GM19035 (cell line): ENCODE results near the gene AGBL5.
"Not testable (repeated sequence)": the region's sequence is repeated elsewhere in the genome, so short reads cannot be mapped to it uniquely, and the experiment has no call there.

Source experiments
- ATAC-seq: cut with Tn5 transposase; IDR thresholded peaks from one replicate; pipeline ENCODE4 v1.9.1; 2021; ENCODE audit not compliant: unreplicated experiment

AGBL5 gene

DNA sequence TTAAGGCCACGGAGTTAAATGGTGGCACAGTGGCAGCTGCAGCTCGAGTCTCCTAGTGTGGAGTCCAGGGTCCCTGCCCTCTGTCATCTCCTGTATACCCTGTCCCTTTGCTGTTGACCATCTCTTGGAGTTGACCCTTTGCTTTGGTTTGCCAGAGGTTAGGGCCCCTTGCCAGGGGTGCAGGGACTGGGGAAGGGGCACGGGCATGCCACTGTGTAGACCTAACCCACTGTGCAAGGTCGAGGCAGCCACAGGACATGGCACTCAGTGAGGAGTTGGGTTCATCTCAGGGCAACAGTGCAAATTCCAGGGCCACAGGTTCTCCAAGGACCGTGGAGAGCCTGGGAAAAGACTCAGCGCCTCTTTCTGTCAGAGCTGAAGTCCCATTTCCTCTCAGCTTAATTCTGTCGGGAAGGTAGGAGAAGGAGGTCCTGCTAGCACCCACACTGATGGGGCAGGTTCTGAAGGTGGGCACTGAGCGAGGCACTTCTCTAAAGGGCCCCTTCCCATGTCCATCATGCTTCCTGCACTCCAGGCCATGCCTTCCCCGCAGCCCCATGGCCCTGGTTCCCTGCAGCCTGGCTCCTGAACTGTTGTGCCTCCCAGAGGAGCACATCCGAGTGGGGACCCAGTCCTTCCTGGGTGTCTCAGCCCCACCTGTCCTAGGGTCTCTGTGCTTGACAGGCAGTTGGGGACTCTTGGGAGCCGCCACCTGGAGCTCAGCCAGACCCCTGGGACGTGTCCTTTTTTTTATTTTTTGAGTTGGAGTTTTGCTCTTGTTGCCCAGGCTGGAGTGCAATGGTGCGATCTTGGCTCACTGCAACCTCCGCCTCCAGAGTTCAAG is 37.9 kb downstream of the AGBL5 start:
- no peak for ATAC-seq

DNA sequence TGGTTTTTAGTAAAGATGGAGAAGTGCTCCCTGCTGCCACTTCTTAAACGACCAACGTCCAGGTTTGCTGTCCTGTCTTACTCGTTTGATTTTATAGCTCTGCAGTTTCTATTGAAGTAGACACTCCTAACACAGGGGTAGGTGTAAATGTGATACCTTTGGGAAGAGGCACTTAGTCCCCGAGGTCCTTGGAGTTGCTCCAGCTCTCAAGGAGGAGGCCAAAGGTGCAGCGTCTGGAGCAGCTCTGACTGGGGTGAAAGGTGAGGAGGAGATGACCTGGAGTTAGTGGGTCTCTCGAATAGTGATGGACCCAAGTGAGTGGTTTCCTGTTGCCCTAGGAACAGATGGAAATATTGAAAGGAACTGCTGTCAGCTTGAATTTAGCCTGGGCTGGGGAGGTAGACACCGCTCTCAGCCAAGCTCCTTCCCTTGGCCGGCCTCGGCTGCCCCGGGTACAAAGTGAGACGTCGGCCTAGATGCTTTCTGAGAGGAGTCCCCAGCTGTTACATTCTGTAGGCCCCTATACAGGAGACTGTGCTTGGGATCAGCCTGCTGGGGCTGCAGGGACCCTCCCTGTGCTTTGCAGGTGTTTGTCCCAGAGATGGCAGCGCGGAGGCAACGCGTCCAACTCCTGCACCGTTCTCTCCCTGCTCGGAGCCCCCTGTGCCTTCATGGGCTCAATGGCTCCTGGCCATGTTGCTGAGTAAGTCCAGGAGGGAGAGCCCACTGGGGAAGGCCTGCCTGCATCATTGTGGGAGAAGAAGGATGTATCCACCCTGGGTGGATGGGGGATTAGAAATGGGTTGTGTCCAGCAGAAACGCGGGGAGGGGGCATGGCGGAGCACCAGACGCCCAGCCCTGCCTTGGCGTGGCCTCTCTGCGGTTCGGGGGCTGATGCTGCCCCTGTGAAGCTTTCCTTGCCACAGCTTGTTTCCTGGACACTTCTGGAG is 40.6 kb downstream of the AGBL5 start:
- no peak for ATAC-seq

DNA sequence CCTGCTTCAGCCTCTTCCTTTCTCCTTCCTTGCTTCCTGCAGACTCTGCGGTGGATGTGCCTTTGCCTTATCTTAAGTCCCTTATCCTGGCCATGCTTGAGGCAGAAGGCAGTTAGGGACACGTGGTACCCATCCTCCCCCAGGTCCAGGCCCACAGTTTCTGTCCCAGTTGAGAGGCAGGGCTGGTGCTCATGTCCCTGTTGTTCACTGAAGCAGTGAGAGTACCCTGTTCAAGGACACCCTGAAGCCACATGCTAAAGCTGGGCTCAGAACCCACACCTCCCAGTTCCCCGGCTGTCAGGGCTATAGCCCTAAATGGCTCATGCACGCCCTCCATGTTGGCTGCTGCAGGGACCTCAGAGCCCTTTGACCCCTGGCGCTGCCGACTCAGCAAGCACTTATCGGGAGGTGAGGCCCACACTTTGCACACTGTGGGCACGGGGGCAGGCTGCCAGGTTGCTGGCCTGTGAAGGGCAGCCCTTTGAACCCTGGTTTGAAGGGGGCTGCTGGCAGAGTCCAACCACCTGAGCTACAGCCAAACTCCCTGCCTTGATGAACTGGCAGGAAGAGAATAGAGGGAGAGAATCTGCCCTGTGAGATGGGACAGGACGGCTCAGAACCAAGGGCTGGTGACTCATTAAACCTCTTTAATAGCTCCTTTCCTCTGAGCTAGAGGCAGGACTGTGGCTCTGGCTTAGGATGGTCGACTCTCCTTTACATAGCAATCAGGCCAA is 41.4 kb downstream of the AGBL5 start:
- ATAC-seq = no peak

DNA sequence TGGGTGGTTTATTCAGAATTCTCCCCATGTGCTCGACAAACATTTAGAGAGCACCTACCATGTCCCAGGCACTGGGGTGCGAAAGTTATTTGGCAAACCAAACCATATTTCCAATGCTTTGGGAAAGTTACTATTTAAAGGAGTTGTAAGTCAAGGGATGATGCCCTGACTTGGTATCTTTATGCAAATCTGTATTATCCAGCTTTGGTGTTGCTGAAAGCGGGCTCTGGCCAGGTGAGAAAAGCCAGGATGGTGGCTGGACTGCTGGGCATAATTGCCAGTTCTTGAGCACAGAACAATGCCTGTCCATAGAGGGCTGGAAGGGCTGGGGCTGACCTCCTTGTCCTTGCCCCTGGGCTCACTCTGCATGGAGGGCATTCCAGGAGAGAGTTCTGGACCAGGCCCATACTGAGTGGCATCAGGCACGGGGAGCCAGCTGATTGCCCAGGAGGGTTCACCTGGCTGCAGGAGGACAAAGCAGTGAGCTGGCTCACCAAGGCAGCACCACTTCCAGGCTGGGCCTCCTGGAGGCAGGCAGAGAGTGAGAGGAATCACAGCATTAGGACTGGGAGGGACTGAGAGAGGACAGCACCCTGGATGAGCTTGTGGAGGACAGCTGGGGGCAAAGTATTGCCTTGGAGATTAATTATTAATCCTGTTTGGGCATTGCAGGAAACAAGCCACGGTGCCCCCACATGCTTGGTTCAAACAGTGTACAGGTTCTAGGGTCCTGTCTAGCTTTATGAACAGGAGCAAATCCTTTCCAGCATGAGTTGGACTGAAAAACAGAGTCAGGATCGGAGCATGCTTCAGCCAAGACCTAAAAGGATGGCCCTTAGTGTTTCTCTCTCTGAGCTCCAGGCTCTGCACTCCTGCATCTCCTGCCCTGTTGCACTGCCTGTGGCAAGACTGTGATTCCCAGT is 42.2 kb downstream of the AGBL5 start:
- ATAC-seq = no peak

DNA sequence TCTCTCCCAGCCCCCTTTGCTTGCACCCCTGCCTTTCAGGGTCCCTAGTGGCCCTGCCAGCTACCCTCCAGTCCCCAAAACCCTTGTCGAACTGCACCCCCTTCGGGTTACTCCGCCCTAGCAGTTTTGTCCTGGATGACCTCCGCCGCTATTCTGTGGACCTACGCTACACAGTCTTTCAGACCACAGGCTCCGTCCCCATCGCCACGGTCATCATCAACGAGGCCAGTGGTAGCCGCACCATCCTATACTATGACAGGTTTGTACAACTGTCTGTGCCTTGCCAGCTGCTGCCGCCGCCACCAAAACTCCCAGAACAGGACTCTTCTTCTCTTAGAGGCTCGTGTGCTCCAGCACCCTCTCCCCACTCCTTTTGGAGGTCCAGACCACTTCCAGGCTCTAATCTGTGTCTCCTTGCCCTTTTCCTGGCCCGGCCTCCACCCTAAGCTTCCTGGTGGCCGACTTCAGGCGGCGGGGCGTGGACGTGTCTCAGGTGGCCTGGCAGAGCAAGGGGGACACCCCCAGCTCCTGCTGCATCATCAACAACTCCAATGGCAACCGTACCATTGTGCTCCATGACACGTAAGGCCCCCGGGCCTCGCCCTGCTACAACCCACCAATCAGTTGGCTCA is 43.0 kb downstream of the AGBL5 start:
- no peak for ATAC-seq

DNA sequence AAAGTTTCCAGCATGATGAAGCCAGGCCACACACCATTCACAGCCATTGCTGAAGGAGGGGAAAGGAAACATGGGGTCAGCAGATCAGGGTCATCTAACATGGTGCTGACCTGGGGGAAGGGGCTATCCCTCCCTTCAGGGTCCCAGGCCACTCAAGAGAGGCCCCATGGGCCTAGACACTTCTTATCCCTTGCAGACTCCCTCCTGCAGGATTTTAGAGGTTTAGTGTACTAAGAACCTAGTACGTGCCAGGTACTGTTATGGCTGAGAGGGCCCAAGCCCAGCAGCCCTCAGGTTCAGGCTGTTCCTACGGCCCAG is 43.9 kb downstream of the AGBL5 start:
- ATAC-seq = no peak

DNA sequence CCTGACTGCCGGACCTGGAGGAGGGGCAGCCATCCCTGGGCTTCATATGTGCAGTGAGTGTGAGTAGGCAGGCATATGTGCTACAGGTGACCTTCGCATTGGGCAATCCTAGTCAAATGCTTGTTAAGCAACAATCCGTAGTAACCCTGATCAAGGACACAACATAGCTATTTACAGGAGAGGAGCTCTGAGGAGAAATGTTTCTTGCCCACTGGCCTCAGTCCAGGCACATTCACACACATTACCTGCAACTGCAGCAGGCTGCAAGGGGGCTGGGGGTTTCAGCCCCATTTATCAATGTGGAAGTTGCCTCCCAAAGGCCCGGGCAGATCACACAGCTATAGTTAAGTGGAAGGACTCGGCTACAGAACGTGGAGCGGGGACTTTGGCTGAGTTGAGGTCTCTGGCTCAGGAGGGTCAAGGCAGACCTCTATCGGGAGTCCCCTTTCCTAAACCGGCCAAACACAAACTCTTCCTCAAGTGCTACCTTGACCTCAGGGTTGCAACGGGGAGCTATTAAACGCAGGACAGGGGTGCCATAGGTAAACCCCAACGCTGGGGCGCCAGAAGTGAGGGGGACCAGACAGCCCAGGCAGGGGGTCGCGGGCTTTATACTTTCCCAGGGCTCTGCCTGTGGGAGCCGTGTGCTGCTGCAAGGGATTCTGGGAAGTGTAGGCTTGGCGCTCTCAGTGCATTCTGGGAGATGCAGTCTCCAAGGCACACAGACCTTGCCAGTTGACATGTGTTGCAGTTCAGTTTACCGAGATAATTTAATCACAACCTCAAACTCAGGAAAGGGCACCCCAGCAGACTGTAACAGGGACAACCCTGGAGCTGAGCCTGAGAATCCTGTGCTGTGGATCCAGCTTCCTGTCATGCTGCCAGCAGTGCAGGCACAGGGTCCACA is 44.5 kb downstream of the AGBL5 start:
- ATAC-seq = no peak

DNA sequence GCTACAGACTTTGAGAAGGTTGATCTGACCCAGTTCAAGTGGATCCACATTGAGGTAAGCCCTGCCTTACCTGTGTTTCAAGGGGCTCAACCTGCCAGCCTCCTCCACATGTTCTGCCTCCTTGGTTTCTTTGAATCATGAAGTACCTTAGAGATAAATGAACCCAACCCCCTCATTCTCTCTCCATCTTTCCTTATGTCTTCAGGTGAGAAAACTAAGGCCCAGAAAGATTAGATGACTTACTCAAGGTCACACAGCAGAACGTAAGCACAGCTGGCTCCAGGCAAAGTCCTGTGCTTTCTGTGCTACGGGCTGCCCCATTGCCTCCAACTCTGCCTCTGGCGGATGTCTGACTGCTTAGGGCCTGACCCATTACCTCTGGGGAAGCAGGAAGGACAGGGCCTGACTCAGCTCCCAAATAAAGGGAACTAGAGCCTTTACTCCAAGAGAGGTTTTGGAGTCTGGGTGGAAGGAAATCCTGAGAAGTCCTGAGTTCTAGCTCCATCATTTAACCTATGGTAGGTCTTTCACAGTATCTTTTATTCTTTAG is 45.4 kb downstream of the AGBL5 start:
- ATAC-seq = no peak

DNA sequence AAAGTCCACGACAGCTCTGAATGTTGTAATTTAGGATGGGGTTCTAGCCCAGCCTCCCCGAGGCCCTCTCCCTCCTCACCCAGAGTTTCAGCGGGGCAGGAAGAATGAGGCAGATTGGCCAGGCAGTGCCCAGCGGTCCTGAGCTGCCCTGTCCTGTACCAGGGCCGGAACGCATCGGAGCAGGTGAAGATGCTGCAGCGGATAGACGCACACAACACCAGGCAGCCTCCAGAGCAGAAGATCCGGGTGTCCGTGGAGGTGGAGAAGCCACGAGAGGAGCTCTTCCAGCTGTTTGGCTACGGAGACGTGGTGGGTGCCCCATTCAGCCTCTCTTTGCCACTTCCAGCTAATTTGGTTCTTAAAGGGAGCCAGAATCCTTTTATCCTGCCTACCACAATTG is 45.9 kb downstream of the AGBL5 start:
- no peak for ATAC-seq

DNA sequence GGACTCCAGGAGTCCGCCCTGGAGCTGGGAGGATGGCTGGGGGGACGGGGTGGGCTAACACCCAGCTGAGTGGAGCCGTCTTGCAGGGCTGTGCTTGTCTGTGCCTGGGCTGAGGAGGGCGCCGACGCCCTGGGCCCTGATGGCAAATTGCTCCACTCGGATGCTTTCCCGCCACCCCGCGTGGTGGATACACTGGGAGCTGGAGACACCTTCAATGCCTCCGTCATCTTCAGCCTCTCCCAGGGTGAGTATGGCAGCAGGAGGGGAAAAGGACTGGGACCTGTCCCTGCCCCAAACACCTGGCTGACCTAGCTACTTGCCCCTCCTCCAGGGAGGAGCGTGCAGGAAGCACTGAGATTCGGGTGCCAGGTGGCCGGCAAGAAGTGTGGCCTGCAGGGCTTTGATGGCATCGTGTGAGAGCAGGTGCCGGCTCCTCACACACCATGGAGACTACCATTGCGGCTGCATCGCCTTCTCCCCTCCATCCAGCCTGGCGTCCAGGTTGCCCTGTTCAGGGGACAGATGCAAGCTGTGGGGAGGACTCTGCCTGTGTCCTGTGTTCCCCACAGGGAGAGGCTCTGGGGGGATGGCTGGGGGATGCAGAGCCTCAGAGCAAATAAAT is 48.0 kb downstream of the AGBL5 start:
- no peak for ATAC-seq

DNA sequence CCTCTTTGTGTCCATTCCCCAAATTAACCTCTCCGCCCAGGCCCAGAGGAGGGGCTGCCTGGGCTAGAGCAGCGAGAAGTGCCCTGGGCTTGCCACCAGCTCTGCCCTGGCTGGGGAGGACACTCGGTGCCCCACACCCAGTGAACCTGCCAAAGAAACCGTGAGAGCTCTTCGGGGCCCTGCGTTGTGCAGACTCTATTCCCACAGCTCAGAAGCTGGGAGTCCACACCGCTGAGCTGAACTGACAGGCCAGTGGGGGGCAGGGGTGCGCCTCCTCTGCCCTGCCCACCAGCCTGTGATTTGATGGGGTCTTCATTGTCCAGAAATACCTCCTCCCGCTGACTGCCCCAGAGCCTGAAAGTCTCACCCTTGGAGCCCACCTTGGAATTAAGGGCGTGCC is 48.6 kb downstream of the AGBL5 start:
- no peak for ATAC-seq

DNA sequence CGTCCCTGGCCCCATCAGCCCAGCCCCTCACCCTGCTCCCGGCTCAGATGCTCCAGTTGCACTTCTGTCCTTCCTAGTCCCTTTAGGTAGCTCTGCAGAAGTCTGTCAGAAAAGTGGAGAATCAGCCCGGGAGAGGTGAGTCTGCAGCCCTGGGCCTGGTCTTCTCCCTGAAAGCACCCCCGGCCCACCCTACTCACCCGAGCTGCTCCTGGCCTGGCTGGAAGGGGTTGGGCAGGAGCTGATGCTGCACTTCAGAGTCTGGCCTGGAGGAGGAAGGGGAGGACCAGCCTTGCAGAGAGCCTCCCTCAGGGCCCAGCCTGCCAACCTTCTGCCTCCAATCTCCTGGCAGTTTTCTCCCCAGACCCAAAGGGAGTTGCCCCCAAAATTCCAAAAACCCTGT is 50.9 kb downstream of the AGBL5 start:
- ATAC-seq = no peak

DNA sequence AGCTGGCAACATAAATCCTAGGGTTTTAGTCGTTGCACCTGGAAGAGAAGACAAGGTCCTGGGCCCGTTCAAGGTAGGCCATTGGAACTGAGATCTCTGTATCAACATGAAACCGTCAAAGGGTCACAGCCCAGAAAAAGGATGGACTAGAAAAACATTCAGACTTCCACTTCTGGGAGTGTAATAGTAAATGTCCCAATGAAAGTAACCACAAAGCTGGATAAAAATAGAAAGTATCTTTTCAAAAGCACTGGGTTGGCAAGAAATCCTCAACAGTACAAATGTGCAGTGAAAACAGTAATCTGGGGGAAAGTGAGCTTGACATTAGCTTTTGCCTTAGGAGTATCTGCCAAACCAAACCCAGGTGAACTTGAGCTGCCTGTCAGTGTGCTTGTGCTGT is 54.5 kb downstream of the AGBL5 start:
- ATAC-seq = no peak

DNA sequence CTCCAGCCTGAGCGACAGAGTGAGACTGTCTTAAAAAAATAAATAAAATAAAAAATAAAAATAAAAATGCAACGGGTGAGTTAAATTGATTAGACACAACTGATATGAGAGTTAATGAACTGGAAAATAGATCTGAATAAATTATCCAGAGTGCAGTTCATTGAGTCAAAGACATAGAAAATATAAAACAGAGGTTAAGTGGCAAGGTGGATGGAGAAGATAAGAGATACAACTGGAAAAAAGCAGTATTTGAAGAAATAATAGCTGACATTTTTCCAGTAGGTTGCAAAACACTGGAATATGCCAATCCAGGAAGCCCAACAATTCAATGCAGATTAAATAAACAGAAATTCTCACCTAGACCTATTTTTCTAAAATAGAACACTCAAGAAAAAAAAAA is 56.8 kb downstream of the AGBL5 start:
- ATAC-seq = no peak

DNA sequence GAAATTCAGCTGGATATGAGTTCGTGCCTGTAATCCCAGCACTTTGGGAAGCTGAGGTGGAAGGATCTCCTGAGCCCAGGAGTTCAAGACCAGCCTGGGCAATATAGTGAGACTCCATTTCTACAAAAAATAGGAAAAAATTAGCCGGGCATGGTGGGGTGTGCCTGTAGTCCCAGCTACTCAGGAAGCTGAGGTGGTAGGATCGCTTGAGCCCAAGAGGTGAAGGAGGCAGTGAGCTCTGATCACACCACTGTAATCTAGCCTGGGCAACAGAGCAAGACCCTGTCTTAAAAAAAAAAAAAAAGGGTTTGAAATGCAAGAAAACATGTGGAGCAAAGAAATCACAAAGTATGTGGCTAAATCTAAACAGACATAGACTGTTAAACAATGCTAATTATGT is 57.6 kb downstream of the AGBL5 start:
- ATAC-seq = no peak

DNA sequence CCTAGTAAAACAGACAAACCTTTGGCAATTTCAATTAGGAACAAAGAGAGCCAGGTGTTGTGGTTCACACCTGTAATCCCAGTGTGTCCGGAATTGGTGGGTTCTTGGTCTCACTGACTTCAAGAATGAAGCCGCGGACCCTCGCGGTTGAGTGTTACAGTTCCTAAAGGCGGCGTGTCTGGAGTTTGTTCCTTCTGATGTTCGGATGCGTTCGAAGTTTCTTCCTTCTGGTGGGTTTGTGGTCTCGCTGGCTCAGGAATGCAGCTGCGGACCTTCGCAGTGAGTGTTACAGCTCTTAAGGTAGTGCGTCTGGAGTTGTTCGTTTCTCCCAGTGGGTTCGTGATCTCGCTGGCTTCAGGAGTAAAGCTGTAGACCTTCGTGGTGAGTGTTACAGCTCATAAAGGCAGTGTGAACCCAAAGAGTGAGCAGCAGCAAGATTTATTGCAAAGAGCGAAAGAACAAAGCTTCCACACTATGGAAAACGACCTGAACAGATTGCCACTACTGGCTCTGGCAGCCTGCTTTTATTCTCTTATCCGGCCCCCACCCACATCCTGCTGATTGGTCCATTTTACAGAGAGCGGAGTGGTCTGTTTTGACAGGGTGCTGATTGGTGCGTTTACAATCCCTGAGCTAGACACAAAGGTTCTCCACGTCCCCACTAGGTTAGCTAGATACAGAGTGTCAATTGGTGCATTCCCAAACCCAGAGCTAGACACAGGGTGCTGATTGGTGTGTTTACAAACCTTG is 59.3 kb downstream of the AGBL5 start:
- not testable (repeated sequence) for ATAC-seq

DNA sequence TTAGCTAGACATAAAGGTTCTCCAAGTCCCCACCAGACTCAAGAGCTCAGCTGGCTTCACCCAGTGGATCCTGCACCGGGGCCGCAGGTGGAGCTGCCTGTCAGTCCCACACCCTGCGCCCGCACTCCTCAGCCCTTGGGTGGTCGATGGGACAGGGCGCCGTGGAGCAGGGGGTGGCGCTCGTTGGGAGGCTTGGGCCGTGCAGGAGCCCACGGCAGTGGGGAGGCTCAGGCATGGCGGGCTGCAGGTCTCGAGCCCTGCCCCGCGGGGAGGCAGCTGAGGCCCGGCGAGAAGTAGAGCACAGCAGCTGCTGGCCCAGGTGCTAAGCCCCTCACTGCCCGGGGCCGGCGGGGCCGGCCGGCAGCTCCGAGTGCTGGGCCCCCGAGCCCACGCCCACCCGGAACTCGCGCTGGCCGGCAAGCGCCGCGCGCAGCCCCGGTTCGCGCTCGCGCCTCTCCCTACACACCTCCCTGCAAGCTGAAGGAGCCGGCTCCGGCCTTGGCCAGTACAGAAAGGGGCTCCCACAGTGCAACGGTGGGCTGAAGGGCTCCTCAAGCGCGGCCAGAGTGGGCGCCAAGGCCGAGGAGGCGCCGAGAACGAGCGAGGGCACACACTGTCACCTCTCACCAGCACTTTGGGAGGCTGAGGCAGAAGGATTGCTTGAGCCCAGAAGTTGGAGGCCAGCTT is 60.1 kb downstream of the AGBL5 start:
- not testable (repeated sequence) for ATAC-seq
